Liver (tissue), 9 donors: Measurements from ENCODE around the gene RBM47. TPM values are rescaled to one million over a fixed set of nuclear protein-coding genes. Genes with fewer than 3 reads are reported as not detected.

Experiments
- DNase-seq: peaks from one replicate; pipeline ENCODE4 v3.0.0-alpha.2; 2017; ENCODE audit warnings: low spot score
- H3K27ac ChIP-seq, 2 donors: one replicate each; pipeline ENCODE4 v1.7.0; 2013; ENCODE audit warnings: inconsistent platforms in 2 of 2, low read length in 2 of 2, control low read depth in 1 of 2, low read depth in 1 of 2, mild to moderate bottlenecking in 1 of 2
- H3K27me3 ChIP-seq, 4 donors: one replicate each; pipeline versions ENCODE4 v1.6.1 to v1.7.0; 2013; ENCODE audit warnings: low read length in 3 of 4, inconsistent platforms in 1 of 4, mild to moderate bottlenecking in 1 of 4, moderate library complexity in 1 of 4; ENCODE audit not compliant: control insufficient read depth in 4 of 4, insufficient read depth in 4 of 4
- H3K36me3 ChIP-seq, 4 donors: one replicate each; pipeline versions ENCODE4 v1.6.1 to v1.7.0; 2013; ENCODE audit warnings: low read length in 3 of 4, mild to moderate bottlenecking in 3 of 4, low read depth in 1 of 4, moderate library complexity in 1 of 4; ENCODE audit not compliant: control insufficient read depth in 4 of 4, insufficient read depth in 3 of 4
- H3K4me1 ChIP-seq, 4 donors: one replicate each; pipeline versions ENCODE4 v1.6.1 to v1.7.0; 2013; ENCODE audit warnings: low read length in 3 of 4, mild to moderate bottlenecking in 3 of 4, moderate library complexity in 1 of 4; ENCODE audit not compliant: control insufficient read depth in 4 of 4, insufficient read depth in 4 of 4
- H3K4me3 ChIP-seq, 3 donors: one replicate each; pipeline versions ENCODE4 v1.6.1 to v1.7.0; 2013; ENCODE audit warnings: low read length in 3 of 3, control low read depth in 1 of 3, low read depth in 1 of 3, mild to moderate bottlenecking in 1 of 3
- H3K9ac ChIP-seq, 2 donors: one replicate each; pipeline ENCODE4 v1.7.0; 2013; ENCODE audit warnings: low read length in 2 of 2, mild to moderate bottlenecking in 2 of 2, moderate library complexity in 2 of 2, control low read depth in 1 of 2, low read depth in 1 of 2
- H3K9me3 ChIP-seq, 4 donors: one replicate each; pipeline versions ENCODE4 v1.6.1 to v1.7.0; 2013; ENCODE audit warnings: low read length in 3 of 4; ENCODE audit not compliant: control insufficient read depth in 4 of 4
- EGR1 ChIP-seq, 2 donors: IDR thresholded peaks; 2 replicates each; pipeline ENCODE4 v1.6.1; 2016 to 2018; ENCODE audit warnings: antibody characterized with exemption in 2 of 2, low read depth in 2 of 2
- FOXA1 ChIP-seq: IDR thresholded peaks from 2 replicates; pipeline ENCODE4 v1.6.1; 2016; ENCODE audit warnings: antibody characterized with exemption
- FOXA2 ChIP-seq: IDR thresholded peaks from 2 replicates; pipeline ENCODE4 v1.6.1; 2016; ENCODE audit warnings: antibody characterized with exemption
- GABPA ChIP-seq, 2 donors: IDR thresholded peaks in 1 of 2; conservative IDR thresholded peaks in 1 of 2; 2 replicates each; pipeline ENCODE4 v1.6.1; 2016; ENCODE audit warnings: antibody characterized with exemption in 2 of 2, mild to moderate bottlenecking in 1 of 2, moderate library complexity in 1 of 2
- HNF4A ChIP-seq, 2 donors: conservative IDR thresholded peaks; 2 replicates each; pipeline ENCODE4 v1.6.1; 2016; ENCODE audit warnings: antibody characterized with exemption in 2 of 2, mild to moderate bottlenecking in 2 of 2
- HNF4G ChIP-seq: IDR thresholded peaks from 2 replicates; pipeline ENCODE4 v1.6.1; 2016; ENCODE audit warnings: antibody characterized with exemption
- JUND ChIP-seq, 2 donors: IDR thresholded peaks; 2 replicates each; pipeline ENCODE4 v1.6.1; 2016; ENCODE audit warnings: antibody characterized with exemption in 2 of 2
- NR2F2 ChIP-seq: IDR thresholded peaks from 2 replicates; pipeline ENCODE4 v1.6.1; 2016; ENCODE audit warnings: antibody characterized with exemption
- RAD21 ChIP-seq, 2 donors: IDR thresholded peaks; 2 replicates each; pipeline ENCODE4 v1.6.1; 2016; ENCODE audit warnings: antibody characterized with exemption in 2 of 2, mild to moderate bottlenecking in 2 of 2
- RXRA ChIP-seq, 2 donors: IDR thresholded peaks; 2 replicates each; pipeline ENCODE4 v1.6.1; 2017 to 2018; ENCODE audit warnings: antibody characterized with exemption in 2 of 2, mild to moderate bottlenecking in 1 of 2
- SP1 ChIP-seq: IDR thresholded peaks from 2 replicates; pipeline ENCODE4 v1.6.1; 2018; ENCODE audit warnings: antibody characterized with exemption, mild to moderate bottlenecking
- TAF1 ChIP-seq: conservative IDR thresholded peaks from 2 replicates; pipeline ENCODE4 v1.6.1; 2016; ENCODE audit warnings: antibody characterized with exemption, mild to moderate bottlenecking
- YY1 ChIP-seq: IDR thresholded peaks from 2 replicates; pipeline ENCODE4 v1.6.1; 2016; ENCODE audit warnings: antibody characterized with exemption, mild to moderate bottlenecking
- WGBS: extraction: QIAGEN DNeasy Blood & Tissue Kit; methylation state at CpG from one replicate; pipeline ENCODE4 v1.1.7; 2013; 5-methylcytosine and 5-hydroxymethylcytosine counted together
- polyA plus RNA-seq, 2 donors: library from polyadenylated mRNA; stranded (reverse) in 1 of 2; unstranded in 1 of 2; fragments of 200-250 nt in 1 of 2; fragments of >200 nt in 1 of 2; fragmentation: Nextera tagmentation in 1 of 2; extraction: Ambion mirVana in 1 of 2; gene quantifications; one replicate each; pipeline versions ENCODE4 v1.2.1 to v1.2.3, GENCODE V29; 2013 to 2015
- total RNA-seq, 2 donors: library from RNA; depleted of rRNA; stranded (reverse); fragments of >200 nt; gene quantifications; one replicate each; pipeline ENCODE4 v1.2.3, GENCODE V29; 2014
- TF ChIP-seq, protein P1 (sequence below): fragments of 150-350 bp; IDR thresholded peaks from 2 replicates; pipeline ENCODE4 v1.5.1; 2017; ENCODE audit warnings: improper control_type of control experiment, low read depth, low read length; ENCODE audit not compliant: missing input control
- TF ChIP-seq, protein P2 (sequence below): IDR thresholded peaks from 2 replicates; pipeline ENCODE4 v1.6.1; 2016; ENCODE audit warnings: antibody characterized with exemption
- TF ChIP-seq, protein P3 (sequence below): IDR thresholded peaks from 2 replicates; pipeline ENCODE4 v1.6.1; 2016; ENCODE audit warnings: antibody characterized with exemption
- TF ChIP-seq, protein P4 (sequence below): IDR thresholded peaks from 2 replicates; pipeline ENCODE4 v1.6.1; 2016; ENCODE audit warnings: antibody characterized with exemption
- TF ChIP-seq, protein P5 (sequence below): IDR thresholded peaks from 2 replicates; pipeline ENCODE4 v1.6.1; 2016; ENCODE audit warnings: antibody characterized with exemption, mild to moderate bottlenecking
- donor health status: healthy.
- donor health status: healthy.
- donor health status: healthy.
- donor health status: healthy.
- donor health status: healthy.

The RBM47 gene
- total and polyA plus RNA-seq, 4 donors, result 16.5 to 81.2 (median 24.7) TPM

DNA sequence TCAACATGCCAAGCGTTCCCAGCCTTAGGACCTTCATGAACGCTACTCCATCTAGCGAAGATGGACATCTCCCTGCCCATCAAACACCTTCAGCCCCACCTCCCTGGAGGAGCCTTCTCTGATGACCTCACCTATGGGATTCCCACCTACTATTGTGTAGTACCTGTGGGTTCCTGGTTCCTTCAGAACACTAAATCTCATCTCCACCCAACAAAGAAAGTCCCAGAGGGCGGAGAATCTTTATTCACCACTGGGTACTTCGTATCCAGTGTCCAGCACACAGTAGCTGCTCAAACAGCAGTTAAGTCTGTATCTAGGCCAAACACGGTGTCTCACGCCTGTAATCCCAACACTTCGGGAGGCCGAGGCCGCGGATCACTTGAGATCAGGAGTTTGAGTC, 10.1 kb downstream of the RBM47 start:
- no peak overlapping the region for H3K4me3 ChIP-seq
- H3K9me3 ChIP-seq, result no peaks in the 10 kb centered on the region
- no peak overlapping the region for H3K9ac ChIP-seq
- no peak for DNase-seq
- TF ChIP-seq, protein P1, sequence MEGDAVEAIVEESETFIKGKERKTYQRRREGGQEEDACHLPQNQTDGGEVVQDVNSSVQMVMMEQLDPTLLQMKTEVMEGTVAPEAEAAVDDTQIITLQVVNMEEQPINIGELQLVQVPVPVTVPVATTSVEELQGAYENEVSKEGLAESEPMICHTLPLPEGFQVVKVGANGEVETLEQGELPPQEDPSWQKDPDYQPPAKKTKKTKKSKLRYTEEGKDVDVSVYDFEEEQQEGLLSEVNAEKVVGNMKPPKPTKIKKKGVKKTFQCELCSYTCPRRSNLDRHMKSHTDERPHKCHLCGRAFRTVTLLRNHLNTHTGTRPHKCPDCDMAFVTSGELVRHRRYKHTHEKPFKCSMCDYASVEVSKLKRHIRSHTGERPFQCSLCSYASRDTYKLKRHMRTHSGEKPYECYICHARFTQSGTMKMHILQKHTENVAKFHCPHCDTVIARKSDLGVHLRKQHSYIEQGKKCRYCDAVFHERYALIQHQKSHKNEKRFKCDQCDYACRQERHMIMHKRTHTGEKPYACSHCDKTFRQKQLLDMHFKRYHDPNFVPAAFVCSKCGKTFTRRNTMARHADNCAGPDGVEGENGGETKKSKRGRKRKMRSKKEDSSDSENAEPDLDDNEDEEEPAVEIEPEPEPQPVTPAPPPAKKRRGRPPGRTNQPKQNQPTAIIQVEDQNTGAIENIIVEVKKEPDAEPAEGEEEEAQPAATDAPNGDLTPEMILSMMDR, result no peak
- TF ChIP-seq HNF4G, result no peak
- no peak for TF ChIP-seq RXRA (IDR thresholded peaks at IDR 0.05)
- TF ChIP-seq YY1, result no peak
- TF ChIP-seq GABPA (IDR thresholded peaks at IDR 0.05 in 1 of 2, conservative IDR thresholded peaks at IDR 0.05 in 1 of 2), result no peak
- TF ChIP-seq, protein P2, sequence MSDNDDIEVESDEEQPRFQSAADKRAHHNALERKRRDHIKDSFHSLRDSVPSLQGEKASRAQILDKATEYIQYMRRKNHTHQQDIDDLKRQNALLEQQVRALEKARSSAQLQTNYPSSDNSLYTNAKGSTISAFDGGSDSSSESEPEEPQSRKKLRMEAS, result no peak
- H3K4me1 ChIP-seq, result peaks cover 2 to 23% (median 9%) of the 10 kb centered on the region in 4 donors
- H3K27me3 ChIP-seq, result no peaks in the 10 kb centered on the region
- 97% methylated on average over 11 of the region's 11 CpGs for WGBS
- no peaks in the 10 kb centered on the region for H3K36me3 ChIP-seq
- no peak overlapping the region for H3K27ac ChIP-seq

DNA sequence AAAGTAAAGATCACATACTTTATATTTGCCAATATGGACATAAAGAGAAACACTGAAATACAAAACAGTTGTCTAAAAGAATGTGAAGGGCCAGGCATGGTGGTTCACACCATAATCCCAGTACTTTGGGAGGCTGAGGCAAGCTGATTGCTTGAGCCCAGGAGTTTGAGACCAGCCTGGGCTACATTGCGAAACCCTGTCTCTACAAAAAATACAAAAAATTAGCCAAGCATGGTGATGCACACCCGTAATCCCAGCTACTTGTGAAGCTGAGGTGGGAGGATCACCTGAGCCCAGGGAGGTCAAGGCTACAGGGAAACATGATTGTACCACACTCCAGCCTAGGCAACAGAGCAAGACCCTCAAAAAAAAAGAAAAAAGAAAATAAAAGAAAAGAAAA, 11.8 kb downstream of the RBM47 start:
- no peak overlapping the region for H3K4me3 ChIP-seq
- H3K36me3 ChIP-seq, result no peaks in the 10 kb centered on the region
- peaks cover 6 to 16% (median 9%) of the 10 kb centered on the region in 4 donors for H3K4me1 ChIP-seq
- 67% methylated on average over 2 of the region's 2 CpGs for WGBS
- no peak overlapping the region for H3K9ac ChIP-seq
- no peak overlapping the region for H3K27ac ChIP-seq
- DNase-seq, result no peak
- no peaks in the 10 kb centered on the region for H3K27me3 ChIP-seq
- no peaks in the 10 kb centered on the region for H3K9me3 ChIP-seq
- no peak for TF ChIP-seq YY1
- TF ChIP-seq, protein P3, sequence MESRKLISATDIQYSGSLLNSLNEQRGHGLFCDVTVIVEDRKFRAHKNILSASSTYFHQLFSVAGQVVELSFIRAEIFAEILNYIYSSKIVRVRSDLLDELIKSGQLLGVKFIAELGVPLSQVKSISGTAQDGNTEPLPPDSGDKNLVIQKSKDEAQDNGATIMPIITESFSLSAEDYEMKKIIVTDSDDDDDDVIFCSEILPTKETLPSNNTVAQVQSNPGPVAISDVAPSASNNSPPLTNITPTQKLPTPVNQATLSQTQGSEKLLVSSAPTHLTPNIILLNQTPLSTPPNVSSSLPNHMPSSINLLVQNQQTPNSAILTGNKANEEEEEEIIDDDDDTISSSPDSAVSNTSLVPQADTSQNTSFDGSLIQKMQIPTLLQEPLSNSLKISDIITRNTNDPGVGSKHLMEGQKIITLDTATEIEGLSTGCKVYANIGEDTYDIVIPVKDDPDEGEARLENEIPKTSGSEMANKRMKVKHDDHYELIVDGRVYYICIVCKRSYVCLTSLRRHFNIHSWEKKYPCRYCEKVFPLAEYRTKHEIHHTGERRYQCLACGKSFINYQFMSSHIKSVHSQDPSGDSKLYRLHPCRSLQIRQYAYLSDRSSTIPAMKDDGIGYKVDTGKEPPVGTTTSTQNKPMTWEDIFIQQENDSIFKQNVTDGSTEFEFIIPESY, result no peak
- no peak for TF ChIP-seq EGR1 (IDR thresholded peaks at IDR 0.05; ENCODE audit: low read depth in 2 of 2)
- no peak for TF ChIP-seq RAD21 (IDR thresholded peaks at IDR 0.05)
- no peak for TF ChIP-seq HNF4G
- TF ChIP-seq, protein P1, result no peak
- TF ChIP-seq RXRA (IDR thresholded peaks at IDR 0.05), result no peak
- TF ChIP-seq GABPA (IDR thresholded peaks at IDR 0.05 in 1 of 2, conservative IDR thresholded peaks at IDR 0.05 in 1 of 2), result no peak
- TF ChIP-seq HNF4A (conservative IDR thresholded peaks at IDR 0.05), result no peak
- no peak for TF ChIP-seq FOXA1
- TF ChIP-seq, protein P4, sequence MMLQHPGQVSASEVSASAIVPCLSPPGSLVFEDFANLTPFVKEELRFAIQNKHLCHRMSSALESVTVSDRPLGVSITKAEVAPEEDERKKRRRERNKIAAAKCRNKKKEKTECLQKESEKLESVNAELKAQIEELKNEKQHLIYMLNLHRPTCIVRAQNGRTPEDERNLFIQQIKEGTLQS, result no peak
- no peak for TF ChIP-seq FOXA2
- no peak for TF ChIP-seq NR2F2
- no peak for TF ChIP-seq SP1
- TF ChIP-seq JUND (IDR thresholded peaks at IDR 0.05), result no peak
- no peak for TF ChIP-seq TAF1
- TF ChIP-seq, protein P2, result no peak
- TF ChIP-seq, protein P5, sequence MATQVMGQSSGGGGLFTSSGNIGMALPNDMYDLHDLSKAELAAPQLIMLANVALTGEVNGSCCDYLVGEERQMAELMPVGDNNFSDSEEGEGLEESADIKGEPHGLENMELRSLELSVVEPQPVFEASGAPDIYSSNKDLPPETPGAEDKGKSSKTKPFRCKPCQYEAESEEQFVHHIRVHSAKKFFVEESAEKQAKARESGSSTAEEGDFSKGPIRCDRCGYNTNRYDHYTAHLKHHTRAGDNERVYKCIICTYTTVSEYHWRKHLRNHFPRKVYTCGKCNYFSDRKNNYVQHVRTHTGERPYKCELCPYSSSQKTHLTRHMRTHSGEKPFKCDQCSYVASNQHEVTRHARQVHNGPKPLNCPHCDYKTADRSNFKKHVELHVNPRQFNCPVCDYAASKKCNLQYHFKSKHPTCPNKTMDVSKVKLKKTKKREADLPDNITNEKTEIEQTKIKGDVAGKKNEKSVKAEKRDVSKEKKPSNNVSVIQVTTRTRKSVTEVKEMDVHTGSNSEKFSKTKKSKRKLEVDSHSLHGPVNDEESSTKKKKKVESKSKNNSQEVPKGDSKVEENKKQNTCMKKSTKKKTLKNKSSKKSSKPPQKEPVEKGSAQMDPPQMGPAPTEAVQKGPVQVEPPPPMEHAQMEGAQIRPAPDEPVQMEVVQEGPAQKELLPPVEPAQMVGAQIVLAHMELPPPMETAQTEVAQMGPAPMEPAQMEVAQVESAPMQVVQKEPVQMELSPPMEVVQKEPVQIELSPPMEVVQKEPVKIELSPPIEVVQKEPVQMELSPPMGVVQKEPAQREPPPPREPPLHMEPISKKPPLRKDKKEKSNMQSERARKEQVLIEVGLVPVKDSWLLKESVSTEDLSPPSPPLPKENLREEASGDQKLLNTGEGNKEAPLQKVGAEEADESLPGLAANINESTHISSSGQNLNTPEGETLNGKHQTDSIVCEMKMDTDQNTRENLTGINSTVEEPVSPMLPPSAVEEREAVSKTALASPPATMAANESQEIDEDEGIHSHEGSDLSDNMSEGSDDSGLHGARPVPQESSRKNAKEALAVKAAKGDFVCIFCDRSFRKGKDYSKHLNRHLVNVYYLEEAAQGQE, result no peak
